Measurements from ENCODE around the gene OR52A1.

The OR52A1 gene

GRCh38 chr11:5131584-5132335 lies 22.8 kb downstream of the OR52A1 start:
- no peak for DNase-seq (ENCODE audit: low read depth)
- TF ChIP-seq, protein P1, sequence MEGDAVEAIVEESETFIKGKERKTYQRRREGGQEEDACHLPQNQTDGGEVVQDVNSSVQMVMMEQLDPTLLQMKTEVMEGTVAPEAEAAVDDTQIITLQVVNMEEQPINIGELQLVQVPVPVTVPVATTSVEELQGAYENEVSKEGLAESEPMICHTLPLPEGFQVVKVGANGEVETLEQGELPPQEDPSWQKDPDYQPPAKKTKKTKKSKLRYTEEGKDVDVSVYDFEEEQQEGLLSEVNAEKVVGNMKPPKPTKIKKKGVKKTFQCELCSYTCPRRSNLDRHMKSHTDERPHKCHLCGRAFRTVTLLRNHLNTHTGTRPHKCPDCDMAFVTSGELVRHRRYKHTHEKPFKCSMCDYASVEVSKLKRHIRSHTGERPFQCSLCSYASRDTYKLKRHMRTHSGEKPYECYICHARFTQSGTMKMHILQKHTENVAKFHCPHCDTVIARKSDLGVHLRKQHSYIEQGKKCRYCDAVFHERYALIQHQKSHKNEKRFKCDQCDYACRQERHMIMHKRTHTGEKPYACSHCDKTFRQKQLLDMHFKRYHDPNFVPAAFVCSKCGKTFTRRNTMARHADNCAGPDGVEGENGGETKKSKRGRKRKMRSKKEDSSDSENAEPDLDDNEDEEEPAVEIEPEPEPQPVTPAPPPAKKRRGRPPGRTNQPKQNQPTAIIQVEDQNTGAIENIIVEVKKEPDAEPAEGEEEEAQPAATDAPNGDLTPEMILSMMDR (IDR thresholded peaks at IDR 0.05; ENCODE audit: insufficient read depth, low read depth, low read length, missing control alignments): no peak
- H3K4me3 ChIP-seq (ENCODE audit: low read length): no peak overlapping the region

DNA sequence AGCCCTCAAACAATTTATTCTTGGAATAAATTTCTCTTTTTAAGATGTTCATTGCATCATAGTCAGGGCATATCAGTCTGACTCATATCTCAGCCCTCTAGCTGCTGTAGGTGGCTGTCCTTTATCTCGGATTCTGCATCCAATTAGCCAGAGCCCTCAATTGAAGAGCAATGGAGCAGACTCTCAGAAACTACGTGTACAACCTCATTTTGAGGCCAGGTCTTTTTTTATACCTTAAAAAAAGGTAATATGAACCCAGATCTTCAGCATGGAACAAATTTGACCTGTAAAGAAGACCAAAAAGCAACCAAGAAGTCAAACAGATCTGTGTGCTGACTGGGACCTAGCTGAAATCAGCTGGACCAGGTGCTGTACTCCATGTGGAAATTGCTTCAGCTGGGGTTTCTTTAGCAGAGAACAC lies 25.1 kb downstream of the OR52A1 start:
- TF ChIP-seq, protein P1 (IDR thresholded peaks at IDR 0.05; ENCODE audit: insufficient read depth, low read depth, low read length, missing control alignments): no peak
- H3K4me3 ChIP-seq (ENCODE audit: low read length): no peak overlapping the region
- peak; percentile 4 for DNase-seq (ENCODE audit: low read depth)

DNA sequence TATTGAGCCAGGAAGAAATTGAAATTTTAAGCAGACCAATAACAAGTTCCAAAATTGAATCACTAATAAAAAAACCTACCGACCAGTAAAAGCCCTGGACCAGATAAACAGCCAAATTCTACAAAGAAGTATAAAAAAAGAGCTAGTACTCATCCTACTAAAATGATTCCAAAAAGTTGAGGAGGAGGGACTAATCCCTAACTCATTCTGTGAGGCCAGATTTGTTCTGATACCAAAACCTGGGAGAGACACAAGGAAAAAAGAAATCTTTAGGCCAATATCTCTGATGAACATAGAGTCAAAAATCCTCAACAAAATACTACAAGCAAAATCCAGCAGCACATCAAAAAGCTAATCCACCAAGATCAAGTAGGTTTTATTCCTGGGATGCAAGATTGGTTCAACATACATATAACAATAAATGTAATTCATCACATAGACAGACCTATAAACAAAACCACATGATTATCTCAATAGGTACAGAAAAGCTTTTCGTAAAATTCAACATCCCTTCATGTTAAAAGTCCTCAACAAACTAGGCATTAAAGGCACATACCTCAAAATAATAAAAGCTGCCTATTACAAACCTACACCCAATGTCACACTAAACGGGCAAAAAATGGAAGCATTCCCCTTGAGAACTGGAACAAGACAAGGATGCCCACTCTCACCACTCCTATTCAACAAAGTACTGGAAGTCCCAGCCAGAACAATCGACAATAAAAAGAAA lies 29.5 kb downstream of the OR52A1 start:
- no peak for DNase-seq (ENCODE audit: low read depth)
- TF ChIP-seq, protein P1 (IDR thresholded peaks at IDR 0.05; ENCODE audit: insufficient read depth, low read depth, low read length, missing control alignments): no peak
- no peak overlapping the region for H3K4me3 ChIP-seq (ENCODE audit: low read length)

DNA sequence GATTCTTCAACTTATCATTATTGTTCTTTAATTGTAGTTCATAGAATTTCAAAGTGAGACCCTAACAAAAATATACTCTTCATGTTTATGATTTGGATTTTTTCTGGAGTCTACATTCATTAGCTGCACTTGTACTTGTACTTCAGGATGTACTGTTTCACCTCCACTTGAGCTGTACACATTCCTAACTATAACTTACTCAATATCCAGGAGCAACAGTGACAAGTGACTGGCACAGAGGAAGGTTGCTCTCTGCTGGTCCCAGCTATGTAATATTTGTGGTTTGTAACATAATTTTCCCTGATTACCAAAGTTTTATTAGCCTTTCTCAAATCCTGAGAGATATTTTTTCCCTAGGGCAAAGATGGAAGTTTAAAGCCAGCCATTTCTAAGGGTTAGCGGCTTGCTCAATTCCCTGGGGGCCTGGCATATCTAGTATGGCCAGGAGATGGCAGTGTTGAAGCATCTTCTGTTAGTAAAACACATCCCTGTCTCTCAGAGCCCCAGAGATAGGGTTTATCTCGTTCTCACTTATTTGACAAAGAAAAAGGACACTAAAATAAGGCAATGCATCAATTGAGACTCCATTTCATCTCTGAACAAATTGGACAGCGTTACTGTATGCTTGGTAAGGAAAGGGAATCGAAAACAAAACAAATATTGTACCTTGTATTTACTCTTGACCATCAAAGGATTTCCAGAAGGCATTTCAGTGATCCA lies 30.6 kb downstream of the OR52A1 start:
- DNase-seq (ENCODE audit: low read depth): peak; percentile 76
- TF ChIP-seq, protein P1 (IDR thresholded peaks at IDR 0.05; ENCODE audit: insufficient read depth, low read depth, low read length, missing control alignments): peak; percentile 92
- no peak overlapping the region for H3K4me3 ChIP-seq (ENCODE audit: low read length)

GRCh38 chr11:5118893-5119292 lies 35.7 kb downstream of the OR52A1 start:
- no peak for DNase-seq (ENCODE audit: low read depth)
- H3K4me3 ChIP-seq (ENCODE audit: low read length): no peak overlapping the region
- TF ChIP-seq, protein P1 (IDR thresholded peaks at IDR 0.05; ENCODE audit: insufficient read depth, low read depth, low read length, missing control alignments): no peak

GRCh38 chr11:5117588-5117987 lies 37.0 kb downstream of the OR52A1 start:
- H3K4me3 ChIP-seq (ENCODE audit: low read length): no peak overlapping the region
- no peak for DNase-seq (ENCODE audit: low read depth)
- TF ChIP-seq, protein P1 (IDR thresholded peaks at IDR 0.05; ENCODE audit: insufficient read depth, low read depth, low read length, missing control alignments): no peak
